SK-N-SH (cell line): ENCODE measurements around the gene IRF2BPL. TPM values are rescaled to one million over a fixed set of nuclear protein-coding genes. Genes with fewer than 3 reads are reported as not detected.

ENCODE experiments used
- CTCF ChIA-PET: fragments of 300-600, 350-600 bp; formaldehyde crosslinking; extraction: SDS; loops from one replicate; lab custom pipeline; 2021; lab: Yijun Ruan, JAX
- POLR2A ChIA-PET: fragments of 350-600 bp; sonication (Branson Sonifier 250); formaldehyde crosslinking; extraction: SDS; loops from one replicate; lab custom pipeline; 2020; ENCODE audit warnings: antibody characterized with exemption, inconsistent platforms; lab: Yijun Ruan, JAX
- DNase-seq: peaks from one replicate; pipeline ENCODE4 v3.0.0; 2012
- H2AFZ ChIP-seq: fragments of 200-600 bp; sonication (generic); 2 replicates; pipeline ENCODE4 v1.8.1; 2016; ENCODE audit warnings: antibody characterized with exemption, mild to moderate bottlenecking, low read depth
- H3F3A ChIP-seq: fragments of 200-600 bp; sonication (generic); replicated peaks from 2 replicates; pipeline ENCODE3; 2016; ENCODE audit warnings: antibody characterized with exemption, mild to moderate bottlenecking; ENCODE audit not compliant: insufficient read depth
- H3K27ac ChIP-seq, 2 experiments: fragments of 200-500 bp in 1 of 2; fragments of 200-600 bp in 1 of 2; sonication (Bioruptor generic) in 1 of 2; sonication (generic), shearing (Covaris generic) in 1 of 2; 2 replicates each; pipeline versions ENCODE4 v1.5.1 to v1.6.1; 2014 to 2016; ENCODE audit warnings: low read depth in 2 of 2, inconsistent platforms in 1 of 2, low read length in 1 of 2, mild to moderate bottlenecking in 1 of 2, mixed read lengths in 1 of 2
- H3K27me3 ChIP-seq: fragments of 200-600 bp; sonication (generic), shearing (Covaris generic); 2 replicates; pipeline ENCODE4 v1.6.1; 2016; ENCODE audit warnings: mixed run types; ENCODE audit not compliant: insufficient read depth
- H3K36me3 ChIP-seq, 2 experiments: fragments of 200-500 bp in 1 of 2; fragments of 200-600 bp in 1 of 2; sonication (Bioruptor generic) in 1 of 2; sonication (generic) in 1 of 2; replicated peaks in 1 of 2; 2 replicates each; pipeline versions ENCODE3 to v1.5.1; 2014 to 2016; ENCODE audit warnings: low read length in 1 of 2, mild to moderate bottlenecking in 1 of 2; ENCODE audit not compliant: insufficient read depth in 2 of 2, control insufficient read depth in 1 of 2
- H3K4me1 ChIP-seq, 2 experiments: fragments of 200-500 bp in 1 of 2; fragments of 200-600 bp in 1 of 2; sonication (Bioruptor generic) in 1 of 2; sonication (generic), shearing (Covaris generic) in 1 of 2; 2 replicates each; pipeline versions ENCODE4 v1.5.1 to v1.6.1; 2014 to 2016; ENCODE audit warnings: low read depth in 1 of 2, low read length in 1 of 2, mixed run types in 1 of 2; ENCODE audit not compliant: insufficient read depth in 2 of 2, control insufficient read depth in 1 of 2
- H3K4me2 ChIP-seq: fragments of 200-600 bp; sonication (generic), shearing (Covaris generic); 2 replicates; pipeline ENCODE4 v1.6.1; 2017; ENCODE audit warnings: mixed run types
- H3K4me3 ChIP-seq, 2 experiments: fragments of 200-500 bp in 1 of 2; fragments of 200-600 bp in 1 of 2; sonication (Bioruptor generic) in 1 of 2; sonication (generic), shearing (Covaris generic) in 1 of 2; 2 replicates each; pipeline versions ENCODE4 v1.5.1 to v1.8.1; 2014 to 2016; ENCODE audit warnings: low read depth in 2 of 2, inconsistent platforms in 1 of 2, low read length in 1 of 2, mild to moderate bottlenecking in 1 of 2, mixed read lengths in 1 of 2, moderate library complexity in 1 of 2
- H3K79me2 ChIP-seq: fragments of 200-600 bp; sonication (generic); 2 replicates; pipeline ENCODE4 v1.8.1; 2017; ENCODE audit warnings: mild to moderate bottlenecking; ENCODE audit not compliant: insufficient read depth
- H3K9ac ChIP-seq: fragments of 200-600 bp; sonication (generic); 2 replicates; pipeline ENCODE4 v1.6.1; 2017; ENCODE audit warnings: mixed run types
- H3K9me2 ChIP-seq: fragments of 200-600 bp; sonication (generic); 2 replicates; pipeline ENCODE4 v1.6.1; 2017; ENCODE audit warnings: mixed run types
- H3K9me3 ChIP-seq: fragments of 200-600 bp; sonication (generic); 2 replicates; pipeline ENCODE4 v1.6.1; 2017; ENCODE audit warnings: mixed run types, mild to moderate bottlenecking, moderate library complexity
- H4K20me1 ChIP-seq: fragments of 200-600 bp; sonication (generic); 2 replicates; pipeline ENCODE4 v1.6.1; 2017; ENCODE audit warnings: mild to moderate bottlenecking, mixed run types; ENCODE audit not compliant: insufficient read depth
- CTCF ChIP-seq: fragments of 200-600 bp; sonication (generic); IDR thresholded peaks from 2 replicates; pipeline ENCODE4 v1.6.1; 2017; ENCODE audit warnings: antibody characterized with exemption, mild to moderate bottlenecking, moderate library complexity
- ELF1 ChIP-seq: IDR thresholded peaks from 2 replicates; pipeline ENCODE4 v1.4.0; 2012
- EP300 ChIP-seq, 2 experiments: IDR thresholded peaks; 2 replicates each; pipeline versions ENCODE4 v1.4.0 to v1.6.1; 2012; ENCODE audit warnings: borderline replicate concordance in 1 of 2, low read depth in 1 of 2, low read length in 1 of 2
- FOSL2 ChIP-seq: IDR thresholded peaks from 2 replicates; pipeline ENCODE4 v1.4.0; 2012; ENCODE audit warnings: low read depth, mild to moderate bottlenecking, moderate library complexity, borderline replicate concordance
- FOXM1 ChIP-seq: IDR thresholded peaks from 2 replicates; pipeline ENCODE4 v1.4.0; 2012; ENCODE audit warnings: low read depth, mild to moderate bottlenecking
- GABPA ChIP-seq: IDR thresholded peaks from 2 replicates; pipeline ENCODE4 v1.4.0; 2012; ENCODE audit warnings: low read depth, mild to moderate bottlenecking
- GATA2 ChIP-seq: sonication (generic); formaldehyde crosslinking; IDR thresholded peaks from 2 replicates; pipeline ENCODE4 v1.5.0; 2020; ENCODE audit warnings: mild to moderate bottlenecking, missing genetic modification reagents
- JUND ChIP-seq: IDR thresholded peaks from 2 replicates; pipeline ENCODE4 v1.4.0; 2012
- MEF2A ChIP-seq: IDR thresholded peaks from 2 replicates; pipeline ENCODE4 v1.4.0; 2012; ENCODE audit warnings: low read depth, borderline replicate concordance
- MXI1 ChIP-seq: IDR thresholded peaks from 2 replicates; pipeline ENCODE4 v1.6.1; 2012; ENCODE audit warnings: mild to moderate bottlenecking, low read depth, low read length, improper control_type of control experiment
- RAD21 ChIP-seq: IDR thresholded peaks from 2 replicates; pipeline ENCODE4 v1.6.1; 2012; ENCODE audit warnings: mild to moderate bottlenecking, low read length
- RCOR1 ChIP-seq: fragments of 150-350 bp; IDR thresholded peaks from 2 replicates; pipeline ENCODE4 v1.6.1; 2017; ENCODE audit warnings: antibody characterized with exemption, low read length
- RXRA ChIP-seq: IDR thresholded peaks from 2 replicates; pipeline ENCODE4 v1.4.0; 2012; ENCODE audit warnings: low read depth, mild to moderate bottlenecking, borderline replicate concordance
- TAF1 ChIP-seq: IDR thresholded peaks from 2 replicates; pipeline ENCODE4 v1.6.1; 2012; ENCODE audit warnings: low read depth, mild to moderate bottlenecking, low read length, moderate library complexity, borderline replicate concordance
- TCF12 ChIP-seq: IDR thresholded peaks from 2 replicates; pipeline ENCODE4 v1.4.0; 2012
- USF1 ChIP-seq: IDR thresholded peaks from 2 replicates; pipeline ENCODE4 v1.4.0; 2012; ENCODE audit warnings: low read depth, borderline replicate concordance
- ZBTB33 ChIP-seq: IDR thresholded peaks from 2 replicates; pipeline ENCODE4 v1.4.0; 2012; ENCODE audit warnings: low read depth, borderline replicate concordance
- WGBS: methylation state at CpG from one replicate; pipeline ENCODE4 v1.1.6; 2017; ENCODE audit warnings: low lambda C conversion rate; 5-methylcytosine and 5-hydroxymethylcytosine counted together
- polyA plus RNA-seq, 3 experiments: library from polyadenylated mRNA; depleted of rRNA; stranded (reverse); fragments of >200 nt; gene quantifications; 2 replicates each; pipeline ENCODE4 v1.2.3, GENCODE V29; 2012
- TF ChIP-seq, protein P1 (sequence below): IDR thresholded peaks from 2 replicates; pipeline ENCODE4 v1.4.0; 2012; ENCODE audit warnings: low read depth

The IRF2BPL gene
- polyA plus RNA-seq, 1 of the 3 experiments (the other 2 are of a cell fraction): 17.1 TPM

DNA sequence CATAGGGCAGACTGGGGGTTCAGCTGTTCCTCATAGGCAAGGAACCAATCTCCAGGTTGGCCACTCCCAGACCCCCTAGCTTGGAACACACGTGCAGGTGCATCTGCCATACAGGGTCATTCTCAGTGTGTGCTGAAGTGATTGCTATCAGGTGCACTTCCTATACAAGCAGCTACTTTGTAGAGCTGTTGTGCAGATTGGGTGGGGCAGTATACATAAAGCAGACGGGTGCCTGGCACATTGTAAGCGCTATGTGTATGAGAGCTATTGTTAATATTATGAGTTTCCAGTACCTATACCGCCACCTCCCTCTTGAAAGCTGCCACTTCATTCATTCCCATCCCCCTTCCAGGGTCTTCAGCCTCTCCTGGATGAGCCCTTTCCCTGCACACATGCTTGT is 17.3 kb downstream of the IRF2BPL start:
- no peaks in the 10 kb centered on the region for H3K79me2 ChIP-seq
- H3K9me3 ChIP-seq: no peaks in the 10 kb centered on the region
- H3K4me1 ChIP-seq: peaks cover 0 to 23% of the 10 kb centered on the region in 2 experiments; a peak in 1 of 4 replicates
- DNase-seq: no peak
- ChIA-PET CTCF (interaction anchor here (0.7 to 4.3 kb wide), 9 partner anchors 13 to 136 kb away, joined by 3 to 19 read pairs (median 3); no protein-coding TSS in a partner anchor), POLR2A (no interaction called here)
- no peak overlapping the region for H3K27ac ChIP-seq
- H2AFZ ChIP-seq: no peak overlapping the region
- TF ChIP-seq FOSL2 (no peak), FOXM1 (no peak), RXRA (no peak), TAF1 (no peak), RAD21 (peak; percentile 34; the same call in 1 of the 2 replicates), MXI1 (no peak), RCOR1 (no peak)
- no peaks in the 10 kb centered on the region for H3K36me3 ChIP-seq
- 96% methylated on average over 4 of the region's 4 CpGs for WGBS
- H3K4me2 ChIP-seq: no peak overlapping the region
- H3K9me2 ChIP-seq: no peaks in the 10 kb centered on the region
- no peaks in the 10 kb centered on the region for H4K20me1 ChIP-seq
- no peaks in the 10 kb centered on the region for H3F3A ChIP-seq
- no peak overlapping the region for H3K4me3 ChIP-seq
- no peaks in the 10 kb centered on the region for H3K27me3 ChIP-seq
- H3K9ac ChIP-seq: no peak overlapping the region

GRCh38 chr14:77009014-77009413 is 19.5 kb downstream of the IRF2BPL start:
- no peak overlapping the region for H3K4me2 ChIP-seq
- H3K9ac ChIP-seq: no peak overlapping the region
- no peaks in the 10 kb centered on the region for H3K27me3 ChIP-seq
- H3K36me3 ChIP-seq: no peaks in the 10 kb centered on the region
- WGBS: 80% methylated on average over 1 of the region's 3 CpGs
- H3K4me3 ChIP-seq: no peak overlapping the region
- H3K9me2 ChIP-seq: no peaks in the 10 kb centered on the region
- DNase-seq: no peak
- TF ChIP-seq EP300 (IDR thresholded peaks at IDR 0.05; ENCODE audit: borderline replicate concordance in 1 of 2, low read depth in 1 of 2, low read length in 1 of 2) (no peak), TCF12 (no peak), GABPA (no peak)
- no peaks in the 10 kb centered on the region for H4K20me1 ChIP-seq
- H3K9me3 ChIP-seq: no peaks in the 10 kb centered on the region
- H2AFZ ChIP-seq: no peak overlapping the region
- no peaks in the 10 kb centered on the region for H3K79me2 ChIP-seq
- CTCF ChIA-PET: interaction anchor here (0.9 to 2.4 kb wide), 8 partner anchors 9 to 134 kb away, joined by 3 to 7 read pairs (median 4); no protein-coding TSS in a partner anchor
- H3F3A ChIP-seq: no peaks in the 10 kb centered on the region
- no peak overlapping the region for H3K27ac ChIP-seq
- H3K4me1 ChIP-seq: peaks cover 0 to 15% of the 10 kb centered on the region in 2 experiments; a peak in 1 of 4 replicates
- POLR2A ChIA-PET: interaction anchor here (1.1 kb wide), 1 partner anchor 11 kb away, joined by 4 read pairs; no protein-coding TSS in a partner anchor

DNA sequence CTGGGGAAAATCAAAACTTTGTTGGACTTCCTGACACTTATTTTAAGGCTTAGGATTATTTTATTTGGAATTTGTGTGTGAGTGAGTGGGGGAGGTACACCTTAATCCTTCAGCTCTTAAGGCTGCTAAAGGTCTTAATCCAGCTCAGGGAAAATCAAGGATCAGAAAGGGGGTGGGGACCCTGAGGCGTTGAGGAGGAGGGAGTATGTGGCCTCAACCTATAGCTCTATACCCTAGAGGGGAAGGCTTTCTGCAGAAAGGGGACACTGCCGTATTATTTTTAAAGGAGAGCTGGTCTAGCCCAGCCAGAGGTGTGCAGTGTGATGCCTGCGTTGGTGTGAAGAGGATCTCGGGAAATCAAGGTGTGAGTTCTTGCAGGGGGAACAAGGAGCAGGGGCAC is 20.0 kb downstream of the IRF2BPL start:
- Histone ChIP-seq H3K27me3 (no peaks in the 10 kb centered on the region), H2AFZ (no peak overlapping the region), H3K27ac (no peak overlapping the region), H4K20me1 (no peaks in the 10 kb centered on the region), H3K9ac (no peak overlapping the region), H3F3A (no peaks in the 10 kb centered on the region), H3K9me2 (no peaks in the 10 kb centered on the region), H3K4me3 (no peak overlapping the region), H3K36me3 (no peaks in the 10 kb centered on the region), H3K9me3 (no peaks in the 10 kb centered on the region), H3K4me2 (no peak overlapping the region), H3K4me1 (peaks cover 0 to 11% of the 10 kb centered on the region in 2 experiments; a peak in 1 of 4 replicates), H3K79me2 (no peaks in the 10 kb centered on the region)
- DNase-seq: no peak
- WGBS: 90% methylated on average over 4 of the region's 4 CpGs
- POLR2A ChIA-PET: interaction anchor here (1.1 kb wide), 1 partner anchor 11 kb away, joined by 4 read pairs; no protein-coding TSS in a partner anchor
- CTCF ChIA-PET: interaction anchor here (1.1 to 2.4 kb wide), 8 partner anchors 10 to 95 kb away, joined by 3 to 7 read pairs (median 4); partner anchors contain the start of gene IRF2BPL
- TF ChIP-seq USF1 (no peak), ELF1 (no peak), ZBTB33 (no peak), MEF2A (no peak), RAD21 (no peak), JUND (no peak), GATA2 (CRISPR knock-in tag) (no peak), RXRA (no peak), CTCF (no peak)
- TF ChIP-seq, protein P1, sequence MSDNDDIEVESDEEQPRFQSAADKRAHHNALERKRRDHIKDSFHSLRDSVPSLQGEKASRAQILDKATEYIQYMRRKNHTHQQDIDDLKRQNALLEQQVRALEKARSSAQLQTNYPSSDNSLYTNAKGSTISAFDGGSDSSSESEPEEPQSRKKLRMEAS: no peak
